Epithelial cell of proximal tubule (primary cell): ENCODE data around the gene CLCN1. TPM values are rescaled to one million over a fixed set of nuclear protein-coding genes. Genes with fewer than 3 reads are reported as not detected.

ENCODE experiments used
- DNase-seq: peaks from one replicate; pipeline ENCODE4 v3.0.0-alpha.2; 2011; ENCODE audit warnings: low read depth
- H3K4me3 ChIP-seq: 2 replicates; pipeline ENCODE4 v1.5.1; 2011; ENCODE audit warnings: low read depth, mild to moderate bottlenecking, low read length
- total RNA-seq: library from RNA; depleted of rRNA; stranded (reverse); fragments of >200 nt; gene quantifications from 2 replicates; pipeline ENCODE4 v1.2.3, GENCODE V29; 2015
- TF ChIP-seq, protein P1 (sequence below): conservative IDR thresholded peaks from 2 replicates; pipeline ENCODE4 v1.5.1; 2012; ENCODE audit warnings: low read depth, mild to moderate bottlenecking, low read length

Gene CLCN1
- total RNA-seq, 1 donor from 2014 or later, result not detected

DNA sequence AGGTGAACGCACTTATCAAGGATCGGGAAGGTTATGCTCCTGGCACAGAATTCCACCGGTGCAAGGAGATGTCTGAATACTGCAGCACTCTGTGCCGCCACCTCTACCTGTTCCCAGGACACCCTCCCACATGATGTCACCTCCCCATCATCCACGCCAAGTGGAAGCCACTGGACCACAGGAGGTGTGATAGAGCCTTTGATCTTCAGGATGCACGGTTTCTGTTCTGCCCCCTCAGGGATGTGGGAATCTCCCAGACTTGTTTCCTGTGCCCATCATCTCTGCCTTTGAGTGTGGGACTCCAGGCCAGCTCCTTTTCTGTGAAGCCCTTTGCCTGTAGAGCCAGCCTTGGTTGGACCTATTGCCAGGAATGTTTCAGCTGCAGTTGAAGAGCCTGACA lies 11.0 kb upstream of the CLCN1 start:
- no peak overlapping the region for H3K4me3 ChIP-seq
- TF ChIP-seq, protein P1, sequence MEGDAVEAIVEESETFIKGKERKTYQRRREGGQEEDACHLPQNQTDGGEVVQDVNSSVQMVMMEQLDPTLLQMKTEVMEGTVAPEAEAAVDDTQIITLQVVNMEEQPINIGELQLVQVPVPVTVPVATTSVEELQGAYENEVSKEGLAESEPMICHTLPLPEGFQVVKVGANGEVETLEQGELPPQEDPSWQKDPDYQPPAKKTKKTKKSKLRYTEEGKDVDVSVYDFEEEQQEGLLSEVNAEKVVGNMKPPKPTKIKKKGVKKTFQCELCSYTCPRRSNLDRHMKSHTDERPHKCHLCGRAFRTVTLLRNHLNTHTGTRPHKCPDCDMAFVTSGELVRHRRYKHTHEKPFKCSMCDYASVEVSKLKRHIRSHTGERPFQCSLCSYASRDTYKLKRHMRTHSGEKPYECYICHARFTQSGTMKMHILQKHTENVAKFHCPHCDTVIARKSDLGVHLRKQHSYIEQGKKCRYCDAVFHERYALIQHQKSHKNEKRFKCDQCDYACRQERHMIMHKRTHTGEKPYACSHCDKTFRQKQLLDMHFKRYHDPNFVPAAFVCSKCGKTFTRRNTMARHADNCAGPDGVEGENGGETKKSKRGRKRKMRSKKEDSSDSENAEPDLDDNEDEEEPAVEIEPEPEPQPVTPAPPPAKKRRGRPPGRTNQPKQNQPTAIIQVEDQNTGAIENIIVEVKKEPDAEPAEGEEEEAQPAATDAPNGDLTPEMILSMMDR, result no peak

DNA sequence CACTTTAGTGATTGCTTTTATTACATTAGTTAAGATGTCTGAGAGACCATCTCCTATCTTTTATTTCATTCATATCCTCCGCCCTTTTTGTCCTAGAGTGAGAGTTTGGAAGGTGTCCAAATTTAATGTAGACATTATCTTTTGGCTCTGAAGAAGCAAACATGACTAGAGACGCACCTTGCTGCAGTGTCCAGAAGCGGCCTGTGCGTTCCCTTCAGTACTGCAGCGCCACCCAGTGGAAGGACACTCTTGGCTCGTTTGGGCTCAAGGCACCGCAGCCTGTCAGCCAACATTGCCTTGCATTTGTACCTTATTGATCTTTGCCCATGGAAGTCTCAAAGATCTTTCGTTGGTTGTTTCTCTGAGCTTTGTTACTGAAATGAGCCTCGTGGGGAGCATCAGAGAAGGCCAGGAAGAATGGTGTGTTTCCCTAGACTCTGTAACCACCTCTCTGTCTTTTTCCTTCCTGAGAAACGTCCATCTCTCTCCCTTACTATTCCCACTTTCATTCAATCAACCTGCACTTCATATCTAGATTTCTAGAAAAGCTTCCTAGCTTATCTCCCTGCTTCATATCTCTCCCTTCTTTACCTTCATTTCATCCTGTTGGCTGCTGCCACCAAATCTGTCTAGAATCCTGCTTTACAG lies 10.4 kb upstream of the CLCN1 start:
- DNase-seq, result no peak
- no peak overlapping the region for H3K4me3 ChIP-seq
- TF ChIP-seq, protein P1, result peak; percentile 90

More for the DNA sequence above, 11.0 kb upstream of the CLCN1 start:
- DNase-seq, result no peak

DNA sequence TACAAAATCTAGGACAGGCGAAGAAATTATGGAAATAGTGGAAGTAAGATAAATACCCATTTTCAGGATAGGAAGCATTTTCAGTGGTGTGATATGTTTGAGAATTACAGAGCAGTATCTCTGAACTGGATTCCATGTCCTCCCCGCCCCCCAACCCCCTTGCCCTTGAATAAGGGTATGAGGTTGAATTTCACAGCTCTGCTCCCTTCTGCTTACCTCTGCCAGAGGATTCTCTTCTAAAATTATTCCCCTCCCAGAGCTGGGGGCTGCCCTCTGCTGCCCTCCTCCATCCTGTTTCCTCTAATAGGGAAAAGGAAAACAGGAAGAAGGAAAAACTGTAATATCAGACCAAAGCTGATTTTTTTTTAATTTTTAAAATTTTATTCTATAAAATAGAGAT lies 7.3 kb upstream of the CLCN1 start:
- TF ChIP-seq, protein P1, result no peak
- no peak overlapping the region for H3K4me3 ChIP-seq
- DNase-seq, result no peak

DNA sequence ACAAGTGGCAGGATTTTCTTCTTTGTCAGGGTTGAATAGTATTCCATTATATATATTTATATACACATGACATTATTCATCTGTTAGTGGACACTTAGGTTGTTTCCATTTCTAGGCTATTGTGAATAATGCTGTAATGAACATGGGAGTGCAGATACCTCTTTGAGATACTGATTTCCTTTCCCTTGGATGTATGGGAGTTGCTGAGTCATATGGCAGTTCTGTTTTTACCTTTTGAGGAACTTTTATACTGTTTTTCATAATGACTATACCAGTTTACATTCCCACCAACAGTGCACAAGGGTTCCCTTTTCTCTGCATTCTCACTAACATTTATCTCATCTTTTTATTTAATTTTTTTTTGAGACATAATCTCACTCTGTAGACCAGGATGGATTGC lies 1.8 kb upstream of the CLCN1 start:
- no peak for DNase-seq
- TF ChIP-seq, protein P1, result no peak
- no peak overlapping the region for H3K4me3 ChIP-seq

DNA sequence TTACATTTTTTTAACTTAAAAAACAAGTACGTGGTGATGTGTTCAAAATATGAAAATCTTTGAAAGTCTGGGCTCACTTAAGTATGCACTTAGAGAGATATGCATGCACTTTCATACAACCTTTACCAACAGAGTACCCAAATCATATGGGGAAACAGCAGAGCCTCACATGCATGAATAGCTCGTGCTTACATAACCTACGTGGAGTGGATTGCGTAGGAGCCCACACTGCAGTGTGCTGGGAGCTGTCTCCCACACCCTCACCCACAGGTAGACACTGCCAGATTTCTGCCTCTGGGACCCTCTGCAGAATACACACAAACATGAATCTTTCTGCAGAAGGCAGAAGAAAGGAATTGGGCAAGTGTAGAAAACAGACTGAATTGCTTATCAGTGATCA lies 581 bp downstream of the CLCN1 start:
- TF ChIP-seq, protein P1, result no peak
- no peak for DNase-seq

DNA sequence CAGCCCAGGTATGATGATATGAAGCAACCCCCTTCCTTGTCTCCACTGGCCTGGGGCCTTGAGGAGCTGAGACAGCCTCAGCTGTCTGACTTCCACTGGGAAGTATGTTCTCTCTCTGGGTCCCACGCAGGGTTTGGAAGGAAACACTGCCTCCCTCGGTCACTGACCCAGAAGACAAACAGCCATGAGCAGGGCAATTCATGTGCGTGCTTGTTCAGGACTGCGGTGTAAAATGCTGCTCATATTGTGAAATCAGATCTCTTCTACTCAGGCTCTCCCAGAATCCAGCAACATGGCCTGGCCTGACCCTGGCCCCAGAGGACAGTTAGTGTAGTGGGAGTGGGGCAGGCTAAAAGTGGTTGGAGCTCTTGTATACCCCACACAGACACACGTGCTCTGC lies 2.8 kb downstream of the CLCN1 start:
- TF ChIP-seq, protein P1, result no peak
- no peak overlapping the region for H3K4me3 ChIP-seq
- DNase-seq, result no peak

More for the DNA sequence above, 581 bp downstream of the CLCN1 start:
- H3K4me3 ChIP-seq, result no peak overlapping the region

DNA sequence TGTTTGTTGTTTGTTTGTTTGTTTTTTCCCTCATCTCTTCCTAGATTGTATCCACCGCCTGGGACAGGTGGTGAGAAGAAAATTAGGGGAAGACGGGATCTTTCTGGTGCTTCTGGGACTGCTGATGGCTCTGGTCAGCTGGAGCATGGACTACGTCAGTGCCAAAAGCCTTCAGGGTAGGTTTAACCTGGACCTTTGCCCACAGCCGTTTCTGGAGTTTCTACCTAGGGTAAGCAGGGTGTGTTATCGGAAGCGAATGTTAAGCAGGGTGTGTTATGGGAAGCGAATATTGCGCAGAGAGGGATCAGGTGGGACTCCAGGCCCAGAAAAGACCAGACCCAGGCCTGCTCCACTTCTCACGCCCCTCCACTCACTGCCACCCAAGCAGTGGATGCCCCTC lies 4.7 kb downstream of the CLCN1 start:
- TF ChIP-seq, protein P1, result no peak
- no peak for DNase-seq
- H3K4me3 ChIP-seq, result no peak overlapping the region
